IMR-90 (cell line): ENCODE data around the gene EIF3I. TPM values are rescaled to one million over a fixed set of nuclear protein-coding genes. Genes with fewer than 3 reads are reported as not detected.

ENCODE experiments used
- ATAC-seq: fragments of 200-7000 bp; cut with Tn5 transposase; 2 replicates; pipeline ENCODE4 v1.9.1; 2020; ENCODE audit warnings: low read depth, mild to moderate bottlenecking, moderate library complexity
- BruUV-seq: library from RNA; stranded (reverse); fragments of 400-500 nt; replicated peaks from 2 replicates; lab custom pipeline; 2021; lab: Mats Ljungman, UMichigan
- CTCF ChIA-PET: fragments of 300-600 bp; formaldehyde crosslinking; extraction: SDS; loops from one replicate; lab custom pipeline; 2021; ENCODE audit warnings: antibody characterized with exemption; lab: Yijun Ruan, JAX
- POLR2A ChIA-PET: fragments of 300-600 bp; sonication (Branson Sonifier 250); formaldehyde crosslinking; loops from one replicate; lab custom pipeline; 2022; ENCODE audit warnings: antibody characterized with exemption; ENCODE audit not compliant: unreplicated experiment; lab: Charles Lee
- DNase-seq: peaks from one replicate; pipeline ENCODE4 v3.0.0; 2013
- H2AFZ ChIP-seq: replicated peaks from 2 replicates; pipeline ENCODE3; 2013; ENCODE audit warnings: low read length, mild to moderate bottlenecking; ENCODE audit not compliant: poor library complexity
- H2AK5ac ChIP-seq: 2 replicates; pipeline ENCODE4 v1.6.1; 2013; ENCODE audit warnings: low read depth, low read length, inconsistent platforms
- H2AK9ac ChIP-seq: replicated peaks from 2 replicates; pipeline ENCODE3; 2013; ENCODE audit warnings: mild to moderate bottlenecking, low read depth, low read length, moderate library complexity; ENCODE audit not compliant: poor library complexity
- H2BK120ac ChIP-seq: 2 replicates; pipeline ENCODE4 v1.6.1; 2013; ENCODE audit warnings: low read depth, low read length, inconsistent platforms
- H2BK15ac ChIP-seq: 3 replicates; pipeline ENCODE4 v1.6.1; 2013; ENCODE audit warnings: low read depth, low read length, inconsistent platforms
- H2BK20ac ChIP-seq: 2 replicates; pipeline ENCODE4 v1.6.1; 2013; ENCODE audit warnings: low read depth, mild to moderate bottlenecking, inconsistent platforms, low read length, moderate library complexity
- H2BK5ac ChIP-seq: 2 replicates; pipeline ENCODE4 v1.6.1; 2013; ENCODE audit warnings: mild to moderate bottlenecking, low read depth, low read length, inconsistent platforms; ENCODE audit not compliant: poor library complexity, severe bottlenecking
- H3K14ac ChIP-seq: replicated peaks from 2 replicates; pipeline ENCODE4 v1.6.1; 2013; ENCODE audit warnings: low read depth, low read length, inconsistent platforms
- H3K18ac ChIP-seq: 2 replicates; pipeline ENCODE4 v1.6.1; 2013; ENCODE audit warnings: low read depth, low read length, control low read depth
- H3K23ac ChIP-seq: 2 replicates; pipeline ENCODE4 v1.6.1; 2013; ENCODE audit warnings: low read depth, low read length, inconsistent platforms
- H3K27ac ChIP-seq: 2 replicates; pipeline ENCODE4 v1.5.1; 2013; ENCODE audit warnings: mild to moderate bottlenecking, control low read depth, low read length; ENCODE audit not compliant: insufficient read depth
- H3K27me3 ChIP-seq: 2 replicates; pipeline ENCODE4 v1.6.1; 2013; ENCODE audit warnings: low read length; ENCODE audit not compliant: control insufficient read depth, insufficient read depth
- H3K36me3 ChIP-seq: 2 replicates; pipeline ENCODE4 v1.6.1; 2013; ENCODE audit warnings: low read length, mixed read lengths; ENCODE audit not compliant: control insufficient read depth, insufficient read depth
- H3K4ac ChIP-seq: 2 replicates; pipeline ENCODE4 v1.6.1; 2013; ENCODE audit warnings: low read depth, low read length, inconsistent platforms
- H3K4me1 ChIP-seq: 2 replicates; pipeline ENCODE4 v1.6.1; 2013; ENCODE audit warnings: low read length, mixed read lengths; ENCODE audit not compliant: control insufficient read depth, insufficient read depth
- H3K4me2 ChIP-seq: 2 replicates; pipeline ENCODE4 v1.6.1; 2013; ENCODE audit warnings: low read depth, mild to moderate bottlenecking, control low read depth, low read length, moderate library complexity
- H3K4me3 ChIP-seq: 2 replicates; pipeline ENCODE4 v1.5.1; 2013; ENCODE audit warnings: low read depth, mild to moderate bottlenecking, control low read depth, low read length, moderate library complexity; ENCODE audit not compliant: insufficient read depth
- H3K56ac ChIP-seq: 2 replicates; pipeline ENCODE4 v1.6.1; 2013; ENCODE audit warnings: low read length, inconsistent platforms; ENCODE audit not compliant: insufficient read depth; ENCODE audit errors: extremely low read depth
- H3K79me1 ChIP-seq, 2 experiments: 2 replicates each; pipeline ENCODE4 v1.6.1; 2013; ENCODE audit warnings: low read length in 2 of 2, inconsistent platforms in 1 of 2, low read depth in 1 of 2
- H3K9ac ChIP-seq: 2 replicates; pipeline ENCODE4 v1.6.1; 2013; ENCODE audit warnings: low read depth, low read length, control low read depth
- H3K9me1 ChIP-seq: 2 replicates; pipeline ENCODE4 v1.6.1; 2013; ENCODE audit warnings: low read length, inconsistent platforms; ENCODE audit not compliant: insufficient read depth
- H3K9me3 ChIP-seq: 2 replicates; pipeline ENCODE4 v1.6.1; 2013; ENCODE audit warnings: low read length; ENCODE audit not compliant: control insufficient read depth, insufficient read depth
- H4K20me1 ChIP-seq: 2 replicates; pipeline ENCODE4 v1.6.1; 2013; ENCODE audit warnings: low read length, inconsistent platforms; ENCODE audit not compliant: insufficient read depth
- H4K5ac ChIP-seq: 2 replicates; pipeline ENCODE4 v1.6.1; 2013; ENCODE audit warnings: mild to moderate bottlenecking, low read depth, low read length, control low read depth
- H4K8ac ChIP-seq, 2 experiments: 2 replicates each; pipeline ENCODE4 v1.6.1; 2013; ENCODE audit warnings: low read depth in 2 of 2, low read length in 2 of 2, control low read depth in 1 of 2, inconsistent platforms in 1 of 2
- H4K91ac ChIP-seq: 2 replicates; pipeline ENCODE4 v1.6.1; 2013; ENCODE audit warnings: low read depth, low read length, inconsistent platforms; ENCODE audit not compliant: insufficient read depth
- CEBPB ChIP-seq: IDR thresholded peaks from 2 replicates; pipeline ENCODE4 v1.6.1; 2012; ENCODE audit warnings: low read depth, low read length, improper control_type of control experiment
- CHD1 ChIP-seq: IDR thresholded peaks from 2 replicates; pipeline ENCODE4 v1.6.1; 2012; ENCODE audit warnings: low read depth, low read length, improper control_type of control experiment
- CTCF ChIP-seq: conservative IDR thresholded peaks from 2 replicates; pipeline ENCODE4 v1.5.1; 2012; ENCODE audit warnings: mild to moderate bottlenecking, low read depth, low read length, improper control_type of control experiment
- ELK1 ChIP-seq: fragments of 150-350 bp; IDR thresholded peaks from 2 replicates; pipeline ENCODE4 v1.6.1; 2016; ENCODE audit warnings: low read depth, mild to moderate bottlenecking, low read length, moderate library complexity, borderline replicate concordance
- FOS ChIP-seq: fragments of 150-350 bp; IDR thresholded peaks from 2 replicates; pipeline ENCODE4 v1.6.1; 2016; ENCODE audit warnings: low read depth, low read length
- MAFK ChIP-seq: IDR thresholded peaks from 2 replicates; pipeline ENCODE4 v1.6.1; 2012; ENCODE audit warnings: low read depth, low read length, improper control_type of control experiment
- MAZ ChIP-seq: IDR thresholded peaks from 2 replicates; pipeline ENCODE4 v1.6.1; 2012; ENCODE audit warnings: low read depth, mild to moderate bottlenecking, low read length, improper control_type of control experiment, moderate library complexity, borderline replicate concordance
- RAD21 ChIP-seq: IDR thresholded peaks from 2 replicates; pipeline ENCODE4 v1.6.1; 2012; ENCODE audit warnings: low read length, improper control_type of control experiment
- RCOR1 ChIP-seq: IDR thresholded peaks from 2 replicates; pipeline ENCODE4 v1.6.1; 2012; ENCODE audit warnings: mild to moderate bottlenecking, low read length, improper control_type of control experiment; ENCODE audit not compliant: insufficient replicate concordance
- RFX5 ChIP-seq: IDR thresholded peaks from 2 replicates; pipeline ENCODE4 v1.8.0; 2012; ENCODE audit warnings: low read depth, mild to moderate bottlenecking, low read length, moderate library complexity
- SMC3 ChIP-seq: fragments of 150-350 bp; IDR thresholded peaks from 2 replicates; pipeline ENCODE4 v1.6.1; 2016; ENCODE audit warnings: low read depth, mild to moderate bottlenecking, antibody characterized with exemption, low read length, moderate library complexity
- USF2 ChIP-seq: fragments of 150-350 bp; IDR thresholded peaks from 2 replicates; pipeline ENCODE4 v1.6.1; 2017; ENCODE audit warnings: mild to moderate bottlenecking, antibody characterized with exemption, low read length, low read depth
- WGBS, 2 experiments: methylation state at CpG; one replicate each; pipeline versions ENCODE4 v1.1.5 to v1.1.7; 2013; ENCODE audit warnings: missing lambda C conversion rate in 2 of 2; ENCODE audit not compliant: insufficient read length in 1 of 2; ENCODE audit errors: extremely low coverage in 2 of 2; 5-methylcytosine and 5-hydroxymethylcytosine counted together
- dilution Hi-C: fragments of 300-500 bp; cut with HindIII; formaldehyde crosslinking; loops from one replicate; pipeline ENCODE4 v1.14.3; 2018; ENCODE audit warnings: low sequenced_read_pairs; ENCODE audit not compliant: unreplicated experiment
- in situ Hi-C: fragments of 300-500 bp; cut with MboI; formaldehyde crosslinking; loops from 3 replicates; pipeline ENCODE4 v1.14.3; 2019; ENCODE audit warnings: low sequenced_read_pairs, inconsistent platforms, mixed read lengths
- intact Hi-C: fragments of 100-400 bp; cut with micrococcal nuclease; formaldehyde crosslinking; loops from 2 replicates; pipeline ENCODE4 v1.10.0; 2022
- polyA plus RNA-seq, 3 experiments: library from polyadenylated mRNA; depleted of rRNA; stranded (reverse); fragments of >200 nt; gene quantifications; 2 replicates each; pipeline ENCODE4 v1.2.3, GENCODE V29; 2012; ENCODE audit warnings: low replicate concordance in 1 of 3
- total RNA-seq: library from RNA; depleted of rRNA; stranded (reverse); fragments of >200 nt; gene quantifications from 2 replicates; pipeline ENCODE4 v1.2.3, GENCODE V29; 2012

The EIF3I gene
- total and polyA plus RNA-seq, 2 of the 4 experiments (the other 2 are of a cell fraction): 469 to 716 TPM

GRCh38 chr1:32215629-32216480 lies 6.4 kb upstream of the EIF3I start:
- Histone ChIP-seq H4K8ac (no peak overlapping the region), H3K79me1 (peaks cover 12 to 37% of the 10 kb centered on the region in 2 experiments), H2BK20ac (no peak overlapping the region), H4K20me1 (no peaks in the 10 kb centered on the region; the same call in 1 of the 2 replicates), H3K23ac (no peak overlapping the region), H2BK5ac (no peak overlapping the region), H3K4me2 (no peak overlapping the region), H3K14ac (no peak overlapping the region), H3K9me3 (no peaks in the 10 kb centered on the region), H4K91ac (no peak overlapping the region), H3K27me3 (no peaks in the 10 kb centered on the region), H3K9me1 (peaks cover 3% of the 10 kb centered on the region), H4K5ac (no peak overlapping the region), H3K18ac (no peak overlapping the region), H2BK120ac (no peak overlapping the region), H2AK5ac (no peak overlapping the region; the same call in 1 of the 2 replicates), H3K4me1 (peaks cover 3% of the 10 kb centered on the region; the same call in 1 of the 2 replicates), H3K9ac (no peak overlapping the region), H3K36me3 (peaks cover 35% of the 10 kb centered on the region), H2AK9ac (no peak overlapping the region), H3K4me3 (no peak overlapping the region), H3K27ac (no peak overlapping the region), H2AFZ (peak overlapping the region; percentile 25), H3K4ac (no peak overlapping the region), H3K56ac (no peak overlapping the region), H2BK15ac (no peak overlapping the region)
- CTCF ChIA-PET: interaction anchor here (0.7 to 1.5 kb wide), 12 partner anchors 10 to 185 kb away, joined by 3 to 6 read pairs (median 4); partner anchors contain the start of genes BSDC1 and IQCC
- POLR2A ChIA-PET: no interaction called here
- WGBS, 2 experiments: 20% methylated on average over 1 of the region's 10 CpGs; no CpG with 5 or more reads in 1 of the 2 experiments
- dilution Hi-C loops (no loop called here), intact Hi-C loops (loop anchor here (1.0 kb wide), 4 partner anchors 100 to 198 kb away; partner anchors contain the start of gene BSDC1), in situ Hi-C loops (loop anchor here (10.0 kb wide), 1 partner anchor 109 kb away; no protein-coding TSS in a partner anchor)
- peak; percentile 66 for DNase-seq
- no peak for TF ChIP-seq FOS
- peak; percentile 90 for TF ChIP-seq SMC3
- TF ChIP-seq ELK1: no peak
- no peak for TF ChIP-seq RFX5
- TF ChIP-seq CEBPB: no peak
- TF ChIP-seq USF2: no peak
- peak; percentile 91 for TF ChIP-seq RAD21
- no peak for TF ChIP-seq RCOR1
- TF ChIP-seq CHD1: no peak
- TF ChIP-seq MAFK: no peak
- TF ChIP-seq CTCF: peak; percentile 83
- peak; percentile 42; the same call in 1 of the 2 replicates for TF ChIP-seq MAZ
- BruUV-seq: no TSS peak
- peak; percentile 97 for ATAC-seq
